H1 (cell line): Measurements from ENCODE around the gene PEX16.

ENCODE experiments used
- CEBPB ChIP-seq: IDR thresholded peaks from 2 replicates; pipeline ENCODE4 v1.6.1; 2012; ENCODE audit warnings: low read depth, low read length
- CHD2 ChIP-seq: IDR thresholded peaks from 2 replicates; pipeline ENCODE4 v1.6.1; 2012; ENCODE audit warnings: low read length, improper control_type of control experiment
- CTCF ChIP-seq, 3 experiments: IDR thresholded peaks; 1 replicate in 2 of 3; 2 replicates in 1 of 3; pipeline versions ENCODE4 v1.5.1 to v1.6.1; 2011; ENCODE audit warnings: low read length in 3 of 3, mild to moderate bottlenecking in 3 of 3, inconsistent platforms in 2 of 3, low read depth in 1 of 3, moderate library complexity in 1 of 3; ENCODE audit not compliant: insufficient read depth in 1 of 3; ENCODE audit errors: control extremely low read depth in 1 of 3
- GABPA ChIP-seq: IDR thresholded peaks from 2 replicates; pipeline ENCODE4 v1.6.1; 2011; ENCODE audit warnings: mild to moderate bottlenecking, low read length, moderate library complexity, borderline replicate concordance; ENCODE audit not compliant: insufficient read depth
- HDAC2 ChIP-seq, 2 experiments: fragments of 300-600 bp in 1 of 2; sonication (generic) in 1 of 2; IDR thresholded peaks; 2 replicates each; pipeline ENCODE4 v1.6.1; 2011 to 2012; ENCODE audit warnings: low read depth in 2 of 2, low read length in 2 of 2, mild to moderate bottlenecking in 2 of 2, moderate library complexity in 2 of 2, borderline replicate concordance in 1 of 2, inconsistent platforms in 1 of 2
- KDM5A ChIP-seq: fragments of 200-600 bp; IDR thresholded peaks from 2 replicates; pipeline ENCODE4 v1.7.1; 2012; ENCODE audit warnings: mild to moderate bottlenecking, low read length, inconsistent platforms, mixed read lengths
- POLR2A ChIP-seq, 2 experiments: IDR thresholded peaks; 1 replicate in 1 of 2; 2 replicates in 1 of 2; pipeline ENCODE4 v1.6.1; 2011; ENCODE audit warnings: low read depth in 2 of 2, low read length in 2 of 2, mild to moderate bottlenecking in 2 of 2; ENCODE audit errors: control extremely low read depth in 1 of 2
- RAD21 ChIP-seq, 2 experiments: IDR thresholded peaks in 1 of 2; conservative IDR thresholded peaks in 1 of 2; 2 replicates each; pipeline ENCODE4 v1.6.1; 2011; ENCODE audit warnings: low read depth in 2 of 2, low read length in 2 of 2, improper control_type of control experiment in 1 of 2, inconsistent platforms in 1 of 2, mild to moderate bottlenecking in 1 of 2, moderate library complexity in 1 of 2
- SIX5 ChIP-seq: IDR thresholded peaks from 2 replicates; pipeline ENCODE4 v1.6.1; 2011; ENCODE audit warnings: mild to moderate bottlenecking, low read depth, low read length
- SP2 ChIP-seq: IDR thresholded peaks from 2 replicates; pipeline ENCODE4 v1.6.1; 2012; ENCODE audit warnings: mild to moderate bottlenecking, low read length, inconsistent platforms
- ZNF274 ChIP-seq: IDR thresholded peaks from 2 replicates; pipeline ENCODE4 v1.7.0; 2012; ENCODE audit warnings: low read length, borderline replicate concordance; ENCODE audit errors: extremely low read depth

GRCh38 chr11:45926001-45926401 is 8.3 kb upstream of the PEX16 start:
- TF ChIP-seq CTCF (IDR thresholded peaks at IDR 0.05; ENCODE audit: control extremely low read depth in 1 of 3, insufficient read depth in 1 of 3, low read depth in 1 of 3, low read length in 3 of 3) (no peak), SIX5 (no peak), CEBPB (no peak), GABPA (no peak), SP2 (no peak), HDAC2 (IDR thresholded peaks at IDR 0.05; ENCODE audit: borderline replicate concordance in 1 of 2, low read depth in 2 of 2, low read length in 2 of 2) (no peak), ZNF274 (no peak), CHD2 (no peak), POLR2A (IDR thresholded peaks at IDR 0.05; ENCODE audit: control extremely low read depth in 1 of 2, low read depth in 2 of 2, low read length in 2 of 2) (no peak), RAD21 (IDR thresholded peaks at IDR 0.05 in 1 of 2, conservative IDR thresholded peaks at IDR 0.05 in 1 of 2; ENCODE audit: low read depth in 2 of 2, low read length in 2 of 2) (no peak), KDM5A (no peak)
